ENCODE results near the gene DCTN2.

GRCh38 chr12:57580466-57580795 is 33.4 kb upstream of the DCTN2 start:
- TF ChIP-seq ZFX (IDR thresholded peaks at IDR 0.05), result no peak
- TF ChIP-seq, protein P1, sequence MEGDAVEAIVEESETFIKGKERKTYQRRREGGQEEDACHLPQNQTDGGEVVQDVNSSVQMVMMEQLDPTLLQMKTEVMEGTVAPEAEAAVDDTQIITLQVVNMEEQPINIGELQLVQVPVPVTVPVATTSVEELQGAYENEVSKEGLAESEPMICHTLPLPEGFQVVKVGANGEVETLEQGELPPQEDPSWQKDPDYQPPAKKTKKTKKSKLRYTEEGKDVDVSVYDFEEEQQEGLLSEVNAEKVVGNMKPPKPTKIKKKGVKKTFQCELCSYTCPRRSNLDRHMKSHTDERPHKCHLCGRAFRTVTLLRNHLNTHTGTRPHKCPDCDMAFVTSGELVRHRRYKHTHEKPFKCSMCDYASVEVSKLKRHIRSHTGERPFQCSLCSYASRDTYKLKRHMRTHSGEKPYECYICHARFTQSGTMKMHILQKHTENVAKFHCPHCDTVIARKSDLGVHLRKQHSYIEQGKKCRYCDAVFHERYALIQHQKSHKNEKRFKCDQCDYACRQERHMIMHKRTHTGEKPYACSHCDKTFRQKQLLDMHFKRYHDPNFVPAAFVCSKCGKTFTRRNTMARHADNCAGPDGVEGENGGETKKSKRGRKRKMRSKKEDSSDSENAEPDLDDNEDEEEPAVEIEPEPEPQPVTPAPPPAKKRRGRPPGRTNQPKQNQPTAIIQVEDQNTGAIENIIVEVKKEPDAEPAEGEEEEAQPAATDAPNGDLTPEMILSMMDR (conservative IDR thresholded peaks at IDR 0.05), result no peak
